ENCODE measurements around the gene NNMT. TPM values are rescaled to one million over a fixed set of nuclear protein-coding genes. Genes with fewer than 3 reads are reported as not detected.

Gene NNMT
- total and polyA plus RNA-seq, 9 of the 15 experiments (the other 6 are each of a cell fraction or from before 2014, with no cell fraction given) = 6.1 to 15.0 (median 11.2) TPM

DNA sequence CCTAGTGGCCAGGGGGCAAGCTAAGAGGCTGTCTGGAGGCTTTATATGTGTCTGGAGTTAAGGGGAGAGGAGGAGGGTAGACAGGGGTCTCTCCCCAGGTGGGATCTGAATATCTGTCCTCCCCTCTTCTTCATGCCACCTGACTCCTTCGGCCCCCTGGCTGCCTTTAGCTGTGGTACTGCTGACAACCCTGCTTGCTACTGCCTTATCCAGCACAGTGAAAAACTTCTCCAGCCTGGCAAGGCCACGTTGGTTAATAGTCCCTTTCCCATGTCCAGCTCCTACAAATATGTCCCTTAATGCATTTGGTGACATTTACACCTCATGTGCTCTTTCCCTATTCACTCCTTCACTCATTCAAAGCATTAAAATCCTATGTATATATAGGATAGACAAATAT lies 42.4 kb upstream of the NNMT start:
- H3K9ac ChIP-seq (ENCODE audit: insufficient read depth in 1 of 2, low read depth in 2 of 2, low read length in 2 of 2) = no peak overlapping the region
- no peaks in the 10 kb centered on the region for H3K9me3 ChIP-seq (replicated peaks; ENCODE audit: control insufficient read depth, insufficient read depth, low read depth, low read length)
- no peaks in the 10 kb centered on the region for H3K27me3 ChIP-seq (ENCODE audit: control insufficient read depth in 2 of 2, insufficient read depth in 2 of 2, low read length in 2 of 2)
- no peak overlapping the region for H2AFZ ChIP-seq (ENCODE audit: low read depth, low read length)
- H3K4me2 ChIP-seq (ENCODE audit: insufficient read depth, low read length) = no peak overlapping the region
- no peak for FAIRE-seq
- H3K4me3 ChIP-seq = no peak overlapping the region
- H3K27ac ChIP-seq (ENCODE audit: extremely low read depth, low read depth, low read length) = no peak overlapping the region
- peaks cover 12 to 24% of the 10 kb centered on the region in 2 experiments; a peak in 4 of 5 replicates for H3K4me1 ChIP-seq (replicated peaks in 1 of 2; ENCODE audit: control insufficient read depth in 2 of 2, insufficient read depth in 2 of 2, low read length in 2 of 2)
- H3K79me2 ChIP-seq (ENCODE audit: control insufficient read depth, insufficient read depth, low read length) = no peaks in the 10 kb centered on the region
- in situ Hi-C loops (cut with MboI) (loop anchor here (25.0 kb wide), 1 partner anchor 941 kb away; the partner anchor contains the start of gene TTC12), intact Hi-C loops (cut with micrococcal nuclease) (loop anchor here (5.0 kb wide), 1 partner anchor 36 kb away; no protein-coding TSS in a partner anchor)
- ATAC-seq = no peak
- no peak for DNase-seq (ENCODE audit: extremely low read depth in 1 of 4, low spot score in 3 of 4)
- WGBS (ENCODE audit: insufficient coverage, low coverage, missing lambda C conversion rate) = 31% methylated on average over 2 of the region's 2 CpGs
- no peaks in the 10 kb centered on the region for H4K20me1 ChIP-seq (replicated peaks; ENCODE audit: control insufficient read depth, insufficient read depth, low read length)
- H3K9me1 ChIP-seq (ENCODE audit: control insufficient read depth, insufficient read depth, low read length) = peaks cover 7% of the 10 kb centered on the region
- H3K36me3 ChIP-seq (ENCODE audit: control insufficient read depth, insufficient read depth, low read length) = no peaks in the 10 kb centered on the region
- ChIA-PET CTCF (ENCODE audit: low intra/inter-chr PET ratio) (no interaction called here), POLR2A (no interaction called here)
- TF ChIP-seq ZNF780A (CRISPR knock-in tag; IDR thresholded peaks at IDR 0.05) (no peak), TBL1XR1 (IDR thresholded peaks at IDR 0.05; ENCODE audit: low read length in 2 of 2) (no peak), CTCFL (IDR thresholded peaks at IDR 0.05; ENCODE audit: borderline replicate concordance, insufficient read depth, low read depth, low read length, poor library complexity, severe bottlenecking) (no peak)
- no TSS peak for BruUV-seq (replicated peaks)

Data from K562 (cell line).